GM10248 (cell line): Measurements from ENCODE around the gene UPF2.

Experiments
- CTCF ChIA-PET: fragments of 300-600 bp; sonication (Branson Sonifier 250); formaldehyde crosslinking; extraction: SDS; loops from one replicate; lab custom pipeline; 2021; ENCODE audit warnings: antibody characterized with exemption; lab: Yijun Ruan, JAX
- POLR2A ChIA-PET: fragments of 350-650 bp; sonication (Branson Sonifier 250); formaldehyde crosslinking; extraction: SDS; loops from one replicate; lab custom pipeline; 2020; ENCODE audit warnings: antibody characterized with exemption; lab: Yijun Ruan, JAX
- DNase-seq: peaks from one replicate; pipeline ENCODE4 v3.0.0; 2012; ENCODE audit errors: extremely low spot score
- CTCF ChIP-seq: IDR thresholded peaks from 2 replicates; pipeline ENCODE4 v1.5.1; 2012; ENCODE audit warnings: mild to moderate bottlenecking, low read depth; ENCODE audit errors: extremely low read depth, missing control alignments, control extremely low read depth

The UPF2 gene

GRCh38 chr10:11908536-11908935 is 134.1 kb downstream of the UPF2 start:
- POLR2A ChIA-PET, result no interaction called here

GRCh38 chr10:11907914-11908313 is 134.7 kb downstream of the UPF2 start:
- POLR2A ChIA-PET, result no interaction called here
- DNase-seq, result no peak
- no peak for TF ChIP-seq CTCF
- CTCF ChIA-PET, result no interaction called here

More at GRCh38 chr10:11908536-11908935, 134.1 kb downstream of the UPF2 start:
- TF ChIP-seq CTCF, result no peak
- no peak for DNase-seq
- CTCF ChIA-PET, result interaction anchor here (1.3 kb wide), 1 partner anchor 21 kb away, joined by 3 read pairs; no protein-coding TSS in a partner anchor

GRCh38 chr10:11906714-11907113 is 135.9 kb downstream of the UPF2 start:
- DNase-seq, result no peak
- POLR2A ChIA-PET, result no interaction called here
- no peak for TF ChIP-seq CTCF
- CTCF ChIA-PET, result no interaction called here

GRCh38 chr10:11902646-11903045 is 140.0 kb downstream of the UPF2 start:
- DNase-seq, result no peak
- POLR2A ChIA-PET, result no interaction called here
- CTCF ChIA-PET, result interaction anchor here (2.1 kb wide), 1 partner anchor 9 kb away, joined by 7 read pairs; no protein-coding TSS in a partner anchor
- no peak for TF ChIP-seq CTCF

GRCh38 chr10:11901833-11902475 is 140.7 kb downstream of the UPF2 start:
- no peak for DNase-seq
- ChIA-PET POLR2A (no interaction called here), CTCF (interaction anchor here (1.1 to 2.1 kb wide), 2 partner anchors 8 to 39 kb away, joined by 3 to 7 read pairs; no protein-coding TSS in a partner anchor)
- no peak for TF ChIP-seq CTCF

GRCh38 chr10:11901454-11901832 is 141.2 kb downstream of the UPF2 start:
- DNase-seq, result no peak
- CTCF ChIA-PET, result interaction anchor here (1.1 kb wide), 1 partner anchor 39 kb away, joined by 3 read pairs; no protein-coding TSS in a partner anchor
- TF ChIP-seq CTCF, result no peak
- POLR2A ChIA-PET, result no interaction called here
